Endothelial cell of umbilical vein (primary cell): Measurements from ENCODE around the gene FGD3. TPM values are rescaled to one million over a fixed set of nuclear protein-coding genes. Genes with fewer than 3 reads are reported as not detected.

Source experiments
- BruUV-seq: library from RNA; stranded (reverse); fragments of 400-500 nt; replicated peaks from 2 replicates; lab custom pipeline; 2021; lab: Mats Ljungman, UMichigan
- CTCF ChIA-PET: fragments of 300-600, 350-600 bp; sonication (Branson Sonifier 250); formaldehyde crosslinking; loops from one replicate; lab custom pipeline; 2021; ENCODE audit warnings: antibody characterized with exemption, inconsistent platforms; lab: Charles Lee
- POLR2A ChIA-PET: fragments of 300-600, 350-600 bp; sonication (Branson Sonifier 250); formaldehyde crosslinking; loops from one replicate; lab custom pipeline; 2021; ENCODE audit warnings: antibody characterized with exemption, inconsistent platforms; lab: Charles Lee
- DNase-seq: peaks from one replicate; pipeline ENCODE4 v3.0.0-alpha.2; 2011; ENCODE audit warnings: low read depth, low spot score
- FAIRE-seq: peaks from 2 replicates; lab custom pipeline; 2011; peaks lifted over from hg19 to GRCh38; lab: Jason Lieb, UNC
- H2AFZ ChIP-seq: 2 replicates; pipeline ENCODE4 v1.6.0; 2012; ENCODE audit warnings: low read depth, low read length, control low read depth, inconsistent platforms
- H3K27ac ChIP-seq: 2 replicates; pipeline ENCODE4 v1.5.1; 2011; ENCODE audit warnings: low read depth, mild to moderate bottlenecking, control low read depth, low read length, moderate library complexity; ENCODE audit not compliant: insufficient read depth
- H3K27me3 ChIP-seq, 2 experiments: 2 replicates each; pipeline versions ENCODE4 v1.6.0 to v1.6.1; 2011; ENCODE audit warnings: low read length in 2 of 2, mixed read lengths in 1 of 2; ENCODE audit not compliant: control insufficient read depth in 2 of 2, insufficient read depth in 2 of 2
- H3K36me3 ChIP-seq, 2 experiments: 2 replicates in 1 of 2; 3 replicates in 1 of 2; pipeline ENCODE4 v1.5.1; 2011; ENCODE audit warnings: low read length in 2 of 2, mild to moderate bottlenecking in 1 of 2, moderate library complexity in 1 of 2; ENCODE audit not compliant: control insufficient read depth in 2 of 2, insufficient read depth in 2 of 2; ENCODE audit errors: extremely low read depth in 1 of 2
- H3K4me1 ChIP-seq: 3 replicates; pipeline ENCODE4 v1.5.1; 2011; ENCODE audit warnings: mild to moderate bottlenecking, low read length; ENCODE audit not compliant: control insufficient read depth, insufficient read depth; ENCODE audit errors: extremely low read depth
- H3K4me2 ChIP-seq: 2 replicates; pipeline ENCODE4 v1.6.1; 2011; ENCODE audit warnings: low read length, control low read depth, mixed read lengths; ENCODE audit not compliant: insufficient read depth
- H3K4me3 ChIP-seq, 3 experiments: fragments of 200-600 bp in 1 of 3; sonication (generic), shearing (Covaris generic) in 1 of 3; replicated peaks in 1 of 3; 2 replicates each; pipeline ENCODE4 v1.5.1; 2011 to 2016; ENCODE audit warnings: control low read depth in 3 of 3, low read length in 3 of 3, mild to moderate bottlenecking in 2 of 3, inconsistent platforms in 1 of 3, low read depth in 1 of 3, moderate library complexity in 1 of 3; ENCODE audit not compliant: insufficient read depth in 1 of 3
- H3K79me2 ChIP-seq: 2 replicates; pipeline ENCODE4 v1.6.0; 2012; ENCODE audit warnings: low read length, inconsistent platforms; ENCODE audit not compliant: control insufficient read depth, insufficient read depth
- H3K9ac ChIP-seq: replicated peaks from 2 replicates; pipeline ENCODE3; 2011; ENCODE audit warnings: low read length, control low read depth; ENCODE audit not compliant: insufficient read depth; ENCODE audit errors: extremely low read depth
- H3K9me1 ChIP-seq: replicated peaks from 3 replicates; pipeline ENCODE4 v1.6.0; 2011; ENCODE audit warnings: mild to moderate bottlenecking, low read length; ENCODE audit not compliant: control insufficient read depth, insufficient read depth; ENCODE audit errors: extremely low read depth
- H3K9me3 ChIP-seq: replicated peaks from 2 replicates; pipeline ENCODE4 v1.5.1; 2012; ENCODE audit warnings: low read length, inconsistent platforms; ENCODE audit not compliant: control insufficient read depth, insufficient read depth
- H4K20me1 ChIP-seq: replicated peaks from 2 replicates; pipeline ENCODE3; 2011; ENCODE audit warnings: mild to moderate bottlenecking, low read length; ENCODE audit not compliant: control insufficient read depth, insufficient read depth; ENCODE audit errors: extremely low read depth
- EZH2 ChIP-seq: IDR thresholded peaks from 2 replicates; pipeline ENCODE4 v1.6.1; 2012; ENCODE audit warnings: borderline replicate concordance, low read depth, mild to moderate bottlenecking, moderate library complexity, low read length, inconsistent platforms; ENCODE audit not compliant: severe bottlenecking
- FOS ChIP-seq: IDR thresholded peaks from 2 replicates; pipeline ENCODE4 v1.6.1; 2011; ENCODE audit warnings: mild to moderate bottlenecking, low read length, moderate library complexity, borderline replicate concordance; ENCODE audit not compliant: insufficient read depth
- GATA2 ChIP-seq: IDR thresholded peaks from 2 replicates; pipeline ENCODE4 v1.7.0; 2011; ENCODE audit warnings: low read depth, mild to moderate bottlenecking, moderate library complexity, mixed read lengths, low read length; ENCODE audit not compliant: insufficient read length, insufficient read depth
- JUN ChIP-seq: IDR thresholded peaks from 2 replicates; pipeline ENCODE4 v1.6.1; 2011; ENCODE audit warnings: borderline replicate concordance, low read depth; ENCODE audit not compliant: insufficient read length, insufficient read depth
- MYC ChIP-seq: IDR thresholded peaks from one replicate; pipeline ENCODE4 v1.6.1; 2011; ENCODE audit warnings: mild to moderate bottlenecking, low read depth, low read length
- POLR2A ChIP-seq: IDR thresholded peaks from 2 replicates; pipeline ENCODE4 v1.6.1; 2012; ENCODE audit warnings: low read depth, mild to moderate bottlenecking, control low read depth, low read length
- POLR2AphosphoS5 ChIP-seq: IDR thresholded peaks from 2 replicates; pipeline ENCODE4 v1.6.1; 2012; ENCODE audit warnings: low read depth, mild to moderate bottlenecking, control low read depth, low read length, moderate library complexity; ENCODE audit not compliant: insufficient read depth
- dilution Hi-C: fragments of 300-500 bp; cut with MboI; formaldehyde crosslinking; loops from one replicate; pipeline ENCODE4 v1.15.0; 2019; ENCODE audit warnings: low sequenced_read_pairs; ENCODE audit not compliant: extremely low pct_ligation_motif_present
- intact Hi-C: fragments of 100-400 bp; cut with micrococcal nuclease; formaldehyde crosslinking; loops from one replicate; pipeline ENCODE4 v1.10.0; 2022
- polyA plus RNA-seq, 4 experiments: library from polyadenylated mRNA; depleted of rRNA in 3 of 4; stranded (reverse) in 3 of 4; unstranded in 1 of 4; fragments of >200 nt; gene quantifications; 2 replicates each; pipeline versions ENCODE4 v1.2.1 to v1.2.3, GENCODE V29; 2011 to 2012; ENCODE audit warnings: missing spikeins in 1 of 4
- total RNA-seq: library from RNA; stranded (reverse); gene quantifications from 2 replicates; pipeline ENCODE4 v1.2.3, GENCODE V29; 2021
- TF ChIP-seq, protein P1 (sequence below): IDR thresholded peaks from 2 replicates; pipeline ENCODE4 v1.6.1; 2011; ENCODE audit not compliant: insufficient read depth, insufficient read length
- TF ChIP-seq, protein P2 (sequence below), 2 donors: IDR thresholded peaks; 1 replicate in 1 of 2; 2 replicates in 1 of 2; pipeline ENCODE4 v1.5.1; 2011; ENCODE audit warnings: low read length in 2 of 2, mild to moderate bottlenecking in 2 of 2, moderate library complexity in 2 of 2, control low read depth in 1 of 2, inconsistent platforms in 1 of 2, low read depth in 1 of 2; ENCODE audit not compliant: insufficient read depth in 1 of 2; ENCODE audit errors: extremely low read depth in 1 of 2

The FGD3 gene
- total and polyA plus RNA-seq, 2 donors (not counting 3 experiments of a cell fraction or from before 2014, with no cell fraction given), result not detected

DNA sequence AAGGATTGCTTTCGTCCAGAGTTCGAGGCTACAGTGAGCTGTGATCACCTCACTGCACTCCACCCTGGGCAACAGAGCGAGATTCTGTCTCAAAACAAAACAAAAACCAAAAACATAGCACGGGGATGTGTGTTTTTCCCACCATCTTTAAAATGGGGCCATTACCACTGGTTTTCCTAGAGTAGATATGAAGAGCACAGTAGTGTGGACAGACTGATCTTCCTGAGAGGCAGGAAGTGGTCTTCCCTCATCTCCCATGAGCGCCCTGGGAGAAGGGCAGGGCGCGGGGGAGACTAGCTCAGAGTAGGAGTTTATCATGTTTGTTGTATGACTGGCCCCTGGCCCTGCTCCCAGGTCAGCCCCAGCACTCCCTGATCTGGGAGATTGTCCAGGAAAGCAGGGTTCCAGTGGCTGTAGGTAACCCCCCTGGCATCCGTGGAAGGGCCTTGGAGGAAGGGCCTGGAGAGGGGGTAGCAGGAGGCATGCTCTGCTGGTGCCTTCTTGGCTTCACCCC, 113.5 kb downstream of the FGD3 start:
- Histone ChIP-seq H3K4me2 (no peak overlapping the region), H3K4me1 (no peaks in the 10 kb centered on the region), H3K9me1 (no peaks in the 10 kb centered on the region), H4K20me1 (no peaks in the 10 kb centered on the region), H3K36me3 (no peaks in the 10 kb centered on the region), H2AFZ (no peak overlapping the region), H3K79me2 (no peaks in the 10 kb centered on the region), H3K4me3 (no peak overlapping the region), H3K9ac (no peak overlapping the region), H3K27me3 (peaks cover 0 to 2% of the 10 kb centered on the region in 2 experiments), H3K27ac (no peak overlapping the region), H3K9me3 (no peaks in the 10 kb centered on the region)
- ChIA-PET POLR2A (no interaction called here), CTCF (no interaction called here)
- TF ChIP-seq FOS, result no peak
- TF ChIP-seq, protein P1, sequence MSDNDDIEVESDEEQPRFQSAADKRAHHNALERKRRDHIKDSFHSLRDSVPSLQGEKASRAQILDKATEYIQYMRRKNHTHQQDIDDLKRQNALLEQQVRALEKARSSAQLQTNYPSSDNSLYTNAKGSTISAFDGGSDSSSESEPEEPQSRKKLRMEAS, result no peak
- no peak for TF ChIP-seq POLR2A
- TF ChIP-seq, protein P2, sequence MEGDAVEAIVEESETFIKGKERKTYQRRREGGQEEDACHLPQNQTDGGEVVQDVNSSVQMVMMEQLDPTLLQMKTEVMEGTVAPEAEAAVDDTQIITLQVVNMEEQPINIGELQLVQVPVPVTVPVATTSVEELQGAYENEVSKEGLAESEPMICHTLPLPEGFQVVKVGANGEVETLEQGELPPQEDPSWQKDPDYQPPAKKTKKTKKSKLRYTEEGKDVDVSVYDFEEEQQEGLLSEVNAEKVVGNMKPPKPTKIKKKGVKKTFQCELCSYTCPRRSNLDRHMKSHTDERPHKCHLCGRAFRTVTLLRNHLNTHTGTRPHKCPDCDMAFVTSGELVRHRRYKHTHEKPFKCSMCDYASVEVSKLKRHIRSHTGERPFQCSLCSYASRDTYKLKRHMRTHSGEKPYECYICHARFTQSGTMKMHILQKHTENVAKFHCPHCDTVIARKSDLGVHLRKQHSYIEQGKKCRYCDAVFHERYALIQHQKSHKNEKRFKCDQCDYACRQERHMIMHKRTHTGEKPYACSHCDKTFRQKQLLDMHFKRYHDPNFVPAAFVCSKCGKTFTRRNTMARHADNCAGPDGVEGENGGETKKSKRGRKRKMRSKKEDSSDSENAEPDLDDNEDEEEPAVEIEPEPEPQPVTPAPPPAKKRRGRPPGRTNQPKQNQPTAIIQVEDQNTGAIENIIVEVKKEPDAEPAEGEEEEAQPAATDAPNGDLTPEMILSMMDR (IDR thresholded peaks at IDR 0.05; ENCODE audit: extremely low read depth in 1 of 2, insufficient read depth in 1 of 2, low read depth in 1 of 2, low read length in 2 of 2), result no peak
- TF ChIP-seq JUN, result no peak
- no peak for TF ChIP-seq GATA2
- TF ChIP-seq EZH2, result no peak
- TF ChIP-seq MYC, result no peak
- no peak for TF ChIP-seq POLR2AphosphoS5
- intact Hi-C loops (no loop called here), dilution Hi-C loops (no loop called here)
- DNase-seq, result no peak
- FAIRE-seq, result no peak
- no TSS peak for BruUV-seq
